Tibial nerve (tissue), 4 donors: ENCODE results near the gene LYSMD4. TPM values are rescaled to one million over a fixed set of nuclear protein-coding genes. Genes with fewer than 3 reads are reported as not detected.
"Not testable (repeated sequence)": the region's sequence is repeated elsewhere in the genome, so short reads cannot be mapped to it uniquely, and the experiment has no call there.

ENCODE experiments used
- DNase-seq, 2 donors: peaks; one replicate each; pipeline ENCODE4 v3.0.0-alpha.2; 2019; ENCODE audit warnings: low spot score in 2 of 2
- H3K27ac ChIP-seq, 4 donors: fragments of 200-600 bp; sonication (generic) in 3 of 4; one replicate each; pipeline ENCODE4 v1.5.1; 2017 to 2019; ENCODE audit warnings: mild to moderate bottlenecking in 1 of 4
- H3K27me3 ChIP-seq, 2 donors: fragments of 200-600 bp; sonication (generic) in 1 of 2; one replicate each; pipeline versions ENCODE4 v1.5.1 to v1.6.0; 2017 to 2019
- H3K36me3 ChIP-seq, 3 donors: fragments of 200-600 bp; sonication (generic); one replicate each; pipeline ENCODE4 v1.5.1; 2018 to 2019
- H3K4me1 ChIP-seq, 4 donors: fragments of 200-600 bp; sonication (generic) in 3 of 4; one replicate each; pipeline ENCODE4 v1.5.1; 2017 to 2019
- H3K4me3 ChIP-seq, 4 donors: fragments of 200-600 bp; sonication (generic) in 3 of 4; one replicate each; pipeline ENCODE4 v1.5.1; 2017 to 2019; ENCODE audit warnings: mild to moderate bottlenecking in 1 of 4, moderate library complexity in 1 of 4
- H3K9me3 ChIP-seq, 4 donors: fragments of 200-600 bp; sonication (generic) in 3 of 4; one replicate each; pipeline ENCODE4 v1.5.1; 2017 to 2019
- CTCF ChIP-seq, 5 experiments: fragments of 200-600 bp in 3 of 5; fragments of 450-650 bp in 2 of 5; sonication (generic) in 3 of 5; IDR thresholded peaks; one replicate each; pipeline ENCODE4 v1.5.1; 2016 to 2019; ENCODE audit warnings: antibody characterized with exemption in 5 of 5, mild to moderate bottlenecking in 3 of 5, moderate library complexity in 2 of 5
- EP300 ChIP-seq, 2 donors: sonication (generic); formaldehyde crosslinking; IDR thresholded peaks; one replicate each; pipeline ENCODE4 v1.6.1; 2017; ENCODE audit warnings: antibody characterized with exemption in 2 of 2, mild to moderate bottlenecking in 1 of 2
- POLR2A ChIP-seq, 2 donors: fragments of 450-650 bp; IDR thresholded peaks; one replicate each; pipeline ENCODE4 v1.6.1; 2017; ENCODE audit warnings: antibody characterized with exemption in 2 of 2, mild to moderate bottlenecking in 2 of 2, moderate library complexity in 2 of 2
- WGBS, 2 donors: methylation state at CpG; one replicate each; pipeline ENCODE4 v1.1.5; 2018; 5-methylcytosine and 5-hydroxymethylcytosine counted together
- total RNA-seq, 4 donors: library from RNA; depleted of rRNA; stranded (reverse); fragments of >200 nt; gene quantifications; one replicate each; pipeline ENCODE4 v1.1.0, GENCODE V29; 2016

LYSMD4 gene
- total RNA-seq, 4 donors from 2014 or later: 13.6 to 21.0 (median 17.4) TPM

- no peaks in the 10 kb centered on the region for H3K27me3 ChIP-seq
- no peak overlapping the region for H3K4me3 ChIP-seq
- H3K27ac ChIP-seq: no peak overlapping the region
- no peaks in the 10 kb centered on the region for H3K36me3 ChIP-seq
- DNase-seq: no peak
- H3K4me1 ChIP-seq: no peaks in the 10 kb centered on the region
- WGBS, 2 donors: 93 to 95% methylated on average over 1 of the region's 1 CpG
- no peaks in the 10 kb centered on the region for H3K9me3 ChIP-seq
- TF ChIP-seq CTCF (IDR thresholded peaks at IDR 0.05): no peak
- no peak for TF ChIP-seq POLR2A (IDR thresholded peaks at IDR 0.05)
These were observed 29.1 kb upstream of the LYSMD4 start for GRCh38 chr15:99762288-99762687.

- no peaks in the 10 kb centered on the region for H3K36me3 ChIP-seq
- H3K27ac ChIP-seq: no peak overlapping the region
- WGBS, 2 donors: 7% methylated on average over 7 of the region's 7 CpGs
- H3K9me3 ChIP-seq: no peaks in the 10 kb centered on the region
- H3K4me1 ChIP-seq: peaks cover 0 to 7% (median 0%) of the 10 kb centered on the region in 4 donors
- H3K27me3 ChIP-seq: no peaks in the 10 kb centered on the region
- no peak overlapping the region for H3K4me3 ChIP-seq
- DNase-seq: peak in 1 of 2 donors; percentile 58
- peak; percentile 59 to 83 (median 78) for TF ChIP-seq CTCF (IDR thresholded peaks at IDR 0.05)
- TF ChIP-seq POLR2A (IDR thresholded peaks at IDR 0.05): no peak
These were observed 22.6 kb upstream of the LYSMD4 start for GRCh38 chr15:99755692-99756409.

- no peak overlapping the region for H3K27ac ChIP-seq
- WGBS, 2 donors: 83 to 87% methylated on average over 4 of the region's 4 CpGs
- H3K9me3 ChIP-seq: no peaks in the 10 kb centered on the region
- H3K4me3 ChIP-seq: no peak overlapping the region
- TF ChIP-seq POLR2A (IDR thresholded peaks at IDR 0.05) (no peak), EP300 (IDR thresholded peaks at IDR 0.05) (no peak), CTCF (IDR thresholded peaks at IDR 0.05) (no peak)
- H3K36me3 ChIP-seq: no peaks in the 10 kb centered on the region
- H3K4me1 ChIP-seq: peaks cover 0 to 7% (median 0%) of the 10 kb centered on the region in 4 donors
- no peaks in the 10 kb centered on the region for H3K27me3 ChIP-seq
- no peak for DNase-seq
These were observed 19.8 kb upstream of the LYSMD4 start for GRCh38 chr15:99753066-99753465.

- H3K36me3 ChIP-seq: no peaks in the 10 kb centered on the region
- 73 to 77% methylated on average over 2 to 4 of the region's 4 CpGs for WGBS, 2 donors
- no peaks in the 10 kb centered on the region for H3K27me3 ChIP-seq
- no peak overlapping the region for H3K27ac ChIP-seq
- H3K9me3 ChIP-seq: no peaks in the 10 kb centered on the region
- TF ChIP-seq POLR2A (IDR thresholded peaks at IDR 0.05) (no peak), EP300 (IDR thresholded peaks at IDR 0.05) (no peak), CTCF (IDR thresholded peaks at IDR 0.05) (no peak)
- no peak for DNase-seq
- H3K4me1 ChIP-seq: peaks cover 0 to 7% (median 0%) of the 10 kb centered on the region in 4 donors
- H3K4me3 ChIP-seq: no peak overlapping the region
These were observed 19.3 kb upstream of the LYSMD4 start for GRCh38 chr15:99752556-99752955.

- not testable (repeated sequence) for H3K36me3 ChIP-seq, H3K27me3 ChIP-seq, H3K27ac ChIP-seq, H3K9me3 ChIP-seq, DNase-seq, H3K4me1 ChIP-seq, H3K4me3 ChIP-seq
- WGBS, 2 donors: 82 to 91% methylated on average over 11 of the region's 11 CpGs
These were observed 17.1 kb upstream of the LYSMD4 start for GRCh38 chr15:99750326-99750725.
